Stomach (tissue), 9 donors: ENCODE measurements around the gene TMEM181. TPM values are rescaled to one million over a fixed set of nuclear protein-coding genes. Genes with fewer than 3 reads are reported as not detected.
"Not testable (repeated sequence)": the region's sequence is repeated elsewhere in the genome, so short reads cannot be mapped to it uniquely, and the experiment has no call there.

Source experiments
- DNase-seq, 2 donors: peaks; one replicate each; pipeline versions ENCODE4 v3.0.0 to v3.0.0-alpha.2; 2013 to 2019
- H3K27ac ChIP-seq, 5 donors: fragments of 200-600 bp in 4 of 5; sonication (generic) in 4 of 5; one replicate each; pipeline ENCODE4 v1.5.1; 2013 to 2019; ENCODE audit warnings: mild to moderate bottlenecking in 1 of 5, moderate library complexity in 1 of 5
- H3K27me3 ChIP-seq, 3 donors: fragments of 200-600 bp; sonication (generic); one replicate each; pipeline ENCODE4 v1.5.1; 2017 to 2019; ENCODE audit warnings: mixed run types in 1 of 3
- H3K36me3 ChIP-seq, 4 donors: fragments of 200-600 bp; sonication (generic); 1 replicate in 3 of 4; 2 replicates in 1 of 4; pipeline ENCODE4 v1.5.1; 2016 to 2019
- H3K4me1 ChIP-seq, 4 donors: fragments of 200-600 bp; sonication (generic); one replicate each; pipeline ENCODE4 v1.5.1; 2016 to 2019
- H3K4me3 ChIP-seq, 4 donors: fragments of 200-600 bp; sonication (generic) in 3 of 4; one replicate each; pipeline ENCODE4 v1.5.1; 2016 to 2019; ENCODE audit warnings: mild to moderate bottlenecking in 1 of 4
- H3K9me3 ChIP-seq, 4 donors: fragments of 200-600 bp; sonication (generic); one replicate each; pipeline ENCODE4 v1.5.1; 2016 to 2019
- CTCF ChIP-seq, 7 experiments: fragments of 450-650 bp in 4 of 7; fragments of 200-600 bp in 3 of 7; sonication (generic) in 3 of 7; IDR thresholded peaks; one replicate each; pipeline ENCODE4 v1.5.1; 2016 to 2019; ENCODE audit warnings: antibody characterized with exemption in 7 of 7, control low read depth in 2 of 7, mild to moderate bottlenecking in 1 of 7
- EP300 ChIP-seq: sonication (generic); formaldehyde crosslinking; IDR thresholded peaks from one replicate; pipeline ENCODE4 v1.6.1; 2017; ENCODE audit warnings: antibody characterized with exemption
- POLR2A ChIP-seq, 4 donors: fragments of 450-650 bp; IDR thresholded peaks; one replicate each; pipeline ENCODE4 v1.6.1; 2016; ENCODE audit warnings: antibody characterized with exemption in 4 of 4, control low read depth in 2 of 4, mild to moderate bottlenecking in 1 of 4, moderate library complexity in 1 of 4
- POLR2AphosphoS5 ChIP-seq, 3 donors: sonication (generic); formaldehyde crosslinking; IDR thresholded peaks; one replicate each; pipeline ENCODE4 v1.6.1; 2016; ENCODE audit warnings: antibody characterized with exemption in 3 of 3
- WGBS, 5 donors: extraction: QIAGEN DNeasy Blood & Tissue Kit in 3 of 5; methylation state at CpG; one replicate each; pipeline versions ENCODE4 v1.1.5 to v1.1.7; 2013 to 2018; 5-methylcytosine and 5-hydroxymethylcytosine counted together
- intact Hi-C: fragments of 100-400 bp; cut with DNase I; formaldehyde crosslinking; loops from one replicate; pipeline ENCODE4 v1.15.1; 2023; ENCODE audit warnings: low total_unique reads
- polyA plus RNA-seq, 3 donors: library from polyadenylated mRNA; stranded (reverse); fragments of 200-250 nt; gene quantifications; one replicate each; pipeline ENCODE4 v1.2.3, GENCODE V29; 2013
- total RNA-seq, 5 donors: library from RNA; depleted of rRNA; stranded (reverse); fragments of >200 nt; gene quantifications; one replicate each; pipeline versions ENCODE4 v1.1.0 to v1.2.3, GENCODE V29; 2014 to 2016
- donor health status: healthy with polysubstance abuse.
- donor health status: Bipolar disorder and iron deficiency.
- donor health status: healthy.

The TMEM181 gene
- total and polyA plus RNA-seq, 8 donors = 2.9 to 62.2 (median 15.0) TPM

DNA sequence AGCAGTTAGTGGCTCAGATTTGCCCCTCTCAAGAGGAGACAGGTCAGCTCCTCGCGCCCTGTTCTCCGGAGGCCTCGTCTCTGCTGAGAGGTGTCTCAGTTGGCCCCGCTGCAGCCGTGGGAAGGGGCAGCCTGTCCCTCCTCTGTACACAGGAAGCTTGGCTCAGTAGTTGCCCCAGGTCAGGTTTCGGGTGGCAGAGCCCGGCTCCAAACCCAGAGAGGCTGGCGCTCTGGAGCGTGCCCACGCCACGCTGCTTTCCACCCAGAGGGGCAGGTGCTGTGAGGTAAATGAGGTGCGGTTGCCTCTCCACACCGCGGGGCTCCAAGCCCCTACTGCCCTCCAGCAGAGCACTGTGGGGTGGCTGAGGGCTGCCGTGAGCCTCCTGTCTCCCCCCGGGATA is 68.7 kb downstream of the TMEM181 start:
- peaks cover 36 to 85% (median 81%) of the 10 kb centered on the region in 4 donors for H3K36me3 ChIP-seq
- H3K27ac ChIP-seq = no peak overlapping the region
- 83 to 96% (median 86%) methylated on average over 17 of the region's 17 CpGs for WGBS, 5 donors
- no peak overlapping the region for H3K4me3 ChIP-seq
- TF ChIP-seq POLR2A (IDR thresholded peaks at IDR 0.05) (no peak), CTCF (IDR thresholded peaks at IDR 0.05) (no peak), EP300 (no peak), POLR2AphosphoS5 (IDR thresholded peaks at IDR 0.05) (no peak)
- intact Hi-C loops = no loop called here
- peaks cover 13 to 44% (median 21%) of the 10 kb centered on the region in 4 donors for H3K4me1 ChIP-seq
- H3K27me3 ChIP-seq = no peaks in the 10 kb centered on the region
- no peaks in the 10 kb centered on the region for H3K9me3 ChIP-seq
- peak in 1 of 2 donors; percentile 24 for DNase-seq

GRCh38 chr6:158629367-158630221 is 69.7 kb downstream of the TMEM181 start:
- DNase-seq = peak in 1 of 2 donors; percentile 39
- H3K4me3 ChIP-seq = no peak overlapping the region
- intact Hi-C loops = no loop called here
- peaks cover 13 to 42% (median 21%) of the 10 kb centered on the region in 4 donors for H3K4me1 ChIP-seq
- WGBS, 5 donors = 69 to 80% (median 78%) methylated on average over 17 to 20 of the region's 20 CpGs
- H3K36me3 ChIP-seq = peaks cover 32 to 84% (median 77%) of the 10 kb centered on the region in 4 donors
- peak overlapping the region in 2 of 5 donors; percentile 16 to 81 for H3K27ac ChIP-seq
- TF ChIP-seq POLR2AphosphoS5 (IDR thresholded peaks at IDR 0.05) (no peak), POLR2A (IDR thresholded peaks at IDR 0.05) (no peak), CTCF (IDR thresholded peaks at IDR 0.05) (no peak), EP300 (no peak)
- no peaks in the 10 kb centered on the region for H3K9me3 ChIP-seq
- no peaks in the 10 kb centered on the region for H3K27me3 ChIP-seq

DNA sequence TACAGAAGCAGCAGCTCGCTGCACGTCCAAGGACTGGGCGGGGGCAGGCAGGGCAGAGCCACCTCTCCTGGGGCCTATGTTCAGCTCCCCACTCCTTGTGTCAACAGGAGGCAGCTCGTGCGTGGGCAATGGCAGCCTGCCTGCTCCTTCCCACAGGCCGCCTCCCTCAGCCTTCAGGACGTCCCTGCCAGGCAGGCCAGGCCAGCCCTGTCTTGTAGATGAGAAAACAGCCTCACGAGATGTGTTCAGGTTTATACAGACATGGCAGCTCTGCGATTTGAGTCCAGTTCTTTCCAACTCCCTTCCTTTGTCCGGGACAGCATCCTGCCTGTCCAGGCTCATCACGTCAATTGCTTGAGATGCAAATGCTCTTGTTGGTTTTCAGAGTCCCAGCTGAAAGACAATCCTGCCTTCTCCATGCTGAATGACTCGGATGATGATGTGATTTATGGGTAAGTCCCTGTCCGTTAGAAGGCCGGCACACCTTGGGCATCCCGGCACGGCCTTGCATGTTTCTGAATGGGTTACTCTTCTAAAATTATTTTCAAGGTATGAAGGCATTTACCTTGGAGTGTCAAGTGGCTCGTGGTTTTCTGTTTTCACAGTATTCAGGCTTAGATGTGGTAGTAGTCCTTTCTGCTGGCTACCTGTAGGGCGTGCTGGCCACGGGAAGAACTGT is 71.2 kb downstream of the TMEM181 start:
- H3K36me3 ChIP-seq = peaks cover 18 to 84% (median 77%) of the 10 kb centered on the region in 4 donors

GRCh38 chr6:158631678-158632537 is 72.0 kb downstream of the TMEM181 start:
- H3K27me3 ChIP-seq = no peaks in the 10 kb centered on the region
- no peak overlapping the region for H3K4me3 ChIP-seq
- peak in 2 of 3 donors; percentile 43 to 85 for TF ChIP-seq POLR2AphosphoS5 (IDR thresholded peaks at IDR 0.05)
- TF ChIP-seq POLR2A (IDR thresholded peaks at IDR 0.05) = no peak
- intact Hi-C loops = no loop called here
- peaks cover 21 to 84% (median 77%) of the 10 kb centered on the region in 4 donors for H3K36me3 ChIP-seq
- 30 to 36% (median 32%) methylated on average over 19 of the region's 19 CpGs for WGBS, 5 donors
- no peaks in the 10 kb centered on the region for H3K9me3 ChIP-seq
- H3K4me1 ChIP-seq = peaks cover 13 to 38% (median 21%) of the 10 kb centered on the region in 4 donors
- peak; percentile 74 to 78 for DNase-seq
- peak overlapping the region; percentile 69 to 83 (median 72) for H3K27ac ChIP-seq

More for the DNA sequence above, 71.2 kb downstream of the TMEM181 start:
- intact Hi-C loops = no loop called here
- Histone ChIP-seq H3K9me3 (no peaks in the 10 kb centered on the region), H3K27ac (peak overlapping the region; percentile 69 to 83 (median 72)), H3K27me3 (no peaks in the 10 kb centered on the region), H3K4me3 (no peak overlapping the region), H3K4me1 (peaks cover 13 to 38% (median 21%) of the 10 kb centered on the region in 4 donors)
- TF ChIP-seq EP300 = no peak
- TF ChIP-seq POLR2AphosphoS5 (IDR thresholded peaks at IDR 0.05) = peak in 2 of 3 donors; percentile 14 to 53
- DNase-seq = peak in 1 of 2 donors; percentile 81
- 51 to 78% (median 63%) methylated on average over 15 to 19 of the region's 19 CpGs for WGBS, 5 donors

DNA sequence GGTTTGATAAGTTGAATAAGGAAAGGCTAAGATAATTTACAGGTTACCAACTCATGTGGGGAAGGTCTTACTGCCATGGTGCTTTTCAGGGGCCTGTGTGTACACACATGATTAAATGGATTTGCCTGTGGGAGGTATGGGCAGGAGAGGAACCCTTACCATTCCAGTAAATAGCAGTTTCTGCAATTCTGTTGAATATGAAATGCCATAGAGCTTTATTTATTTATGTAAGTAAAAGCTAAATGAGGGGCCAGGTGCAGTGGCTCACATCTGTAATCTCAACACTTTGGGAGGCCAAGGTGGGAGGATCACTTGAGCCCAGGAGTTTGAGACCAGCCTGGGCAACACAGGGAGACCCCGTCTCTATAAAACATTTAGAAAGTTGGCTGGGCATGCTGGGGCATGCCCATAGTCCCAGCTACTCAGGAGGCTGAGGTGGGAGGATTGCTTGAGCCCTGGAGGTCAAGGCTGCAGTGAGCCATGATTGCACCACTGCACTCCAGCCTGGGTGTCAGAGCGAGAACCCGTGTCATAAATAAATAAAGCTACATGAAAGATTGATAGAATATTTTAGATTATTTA is 72.7 kb downstream of the TMEM181 start:
- Histone ChIP-seq H3K27ac (peak overlapping the region; percentile 48 to 83 (median 72)), H3K36me3 (peaks cover 19 to 84% (median 77%) of the 10 kb centered on the region in 4 donors), H3K4me1 (peaks cover 13 to 38% (median 21%) of the 10 kb centered on the region in 4 donors)
- DNase-seq, H3K27me3 ChIP-seq, H3K9me3 ChIP-seq, intact Hi-C loops, H3K4me3 ChIP-seq: not testable (repeated sequence)
- 92 to 97% (median 94%) methylated on average over 3 of the region's 3 CpGs for WGBS, 5 donors
